CD14-positive monocyte (primary cell): ENCODE measurements around the gene TAF15. TPM values are rescaled to one million over a fixed set of nuclear protein-coding genes. Genes with fewer than 3 reads are reported as not detected.

Source experiments
- DNase-seq, 3 donors: peaks; one replicate each; pipeline ENCODE4 v3.0.0-alpha.2; 2011 to 2022
- H2AFZ ChIP-seq: 2 replicates; pipeline ENCODE4 v1.6.0; 2012; ENCODE audit warnings: mild to moderate bottlenecking, low read depth, low read length, inconsistent platforms; ENCODE audit not compliant: insufficient read depth, poor library complexity, severe bottlenecking
- H3K27ac ChIP-seq, 2 donors: 1 replicate in 1 of 2; 2 replicates in 1 of 2; pipeline ENCODE4 v1.5.1; 2012 to 2013; ENCODE audit warnings: low read length in 2 of 2, control low read depth in 1 of 2, inconsistent platforms in 1 of 2, low read depth in 1 of 2, mild to moderate bottlenecking in 1 of 2
- H3K27me3 ChIP-seq, 2 donors: one replicate each; pipeline versions ENCODE4 v1.6.0 to v1.6.1; 2011 to 2013; ENCODE audit warnings: low read length in 2 of 2; ENCODE audit not compliant: control insufficient read depth in 2 of 2, insufficient read depth in 2 of 2
- H3K36me3 ChIP-seq, 2 donors: replicated peaks in 1 of 2; 1 replicate in 1 of 2; 2 replicates in 1 of 2; pipeline versions ENCODE4 v1.5.1 to v1.6.1; 2012 to 2013; ENCODE audit warnings: low read length in 2 of 2, control low read depth in 1 of 2, inconsistent platforms in 1 of 2, mild to moderate bottlenecking in 1 of 2; ENCODE audit not compliant: insufficient read depth in 2 of 2, control insufficient read depth in 1 of 2
- H3K4me1 ChIP-seq, 2 donors: 1 replicate in 1 of 2; 2 replicates in 1 of 2; pipeline versions ENCODE4 v1.5.1 to v1.6.1; 2012 to 2013; ENCODE audit warnings: low read length in 2 of 2, control low read depth in 1 of 2, inconsistent platforms in 1 of 2, mild to moderate bottlenecking in 1 of 2, moderate library complexity in 1 of 2; ENCODE audit not compliant: insufficient read depth in 2 of 2, control insufficient read depth in 1 of 2
- H3K4me2 ChIP-seq: replicated peaks from 2 replicates; pipeline ENCODE3; 2012; ENCODE audit warnings: low read length, moderate library complexity, mild to moderate bottlenecking; ENCODE audit not compliant: poor library complexity, severe bottlenecking; ENCODE audit errors: extremely low read depth
- H3K4me3 ChIP-seq, 3 experiments: fragments of 200-600 bp in 1 of 3; sonication (generic) in 1 of 3; replicated peaks in 1 of 3; 1 replicate in 2 of 3; 2 replicates in 1 of 3; pipeline ENCODE4 v1.5.1; 2011 to 2013; ENCODE audit warnings: low read length in 3 of 3, mild to moderate bottlenecking in 3 of 3, control low read depth in 2 of 3, low read depth in 2 of 3, inconsistent platforms in 1 of 3, moderate library complexity in 1 of 3
- H3K79me2 ChIP-seq: 2 replicates; pipeline ENCODE4 v1.6.0; 2012; ENCODE audit warnings: mild to moderate bottlenecking, control low read depth, inconsistent platforms, low read length, moderate library complexity; ENCODE audit not compliant: insufficient read depth
- H3K9ac ChIP-seq: 2 replicates; pipeline ENCODE4 v1.6.0; 2017; ENCODE audit warnings: low read length, mild to moderate bottlenecking; ENCODE audit not compliant: insufficient read depth, poor library complexity, severe bottlenecking
- H3K9me3 ChIP-seq, 2 donors: replicated peaks in 1 of 2; 1 replicate in 1 of 2; 2 replicates in 1 of 2; pipeline versions ENCODE4 v1.5.1 to v1.6.1; 2012 to 2013; ENCODE audit warnings: low read length in 2 of 2, control low read depth in 1 of 2; ENCODE audit not compliant: control insufficient read depth in 1 of 2, insufficient read depth in 1 of 2
- H4K20me1 ChIP-seq: 2 replicates; pipeline ENCODE4 v1.6.0; 2012; ENCODE audit warnings: mild to moderate bottlenecking, low read length, control low read depth, moderate library complexity; ENCODE audit not compliant: insufficient read depth
- H3K27ac Mint-ChIP-seq, 7 donors: one replicate each; pipeline ENCODE4 v1.8.0; 2020; ENCODE audit warnings: mild to moderate bottlenecking in 7 of 7, mixed read lengths in 7 of 7, moderate library complexity in 6 of 7, inconsistent platforms in 2 of 7
- H3K27me3 Mint-ChIP-seq, 3 donors: one replicate each; pipeline ENCODE4 v1.8.0; 2021 to 2022; ENCODE audit warnings: low read depth in 3 of 3, mild to moderate bottlenecking in 3 of 3, mixed read lengths in 3 of 3, moderate library complexity in 3 of 3, inconsistent platforms in 1 of 3
- H3K36me3 Mint-ChIP-seq, 2 donors: one replicate each; pipeline ENCODE4 v1.8.0; 2020; ENCODE audit warnings: mixed read lengths in 2 of 2, inconsistent platforms in 1 of 2, mild to moderate bottlenecking in 1 of 2
- H3K4me1 Mint-ChIP-seq: one replicate; pipeline ENCODE4 v1.8.0; 2020; ENCODE audit warnings: mild to moderate bottlenecking, mixed read lengths
- H3K4me3 Mint-ChIP-seq, 2 donors: one replicate each; pipeline ENCODE4 v1.8.0; 2020; ENCODE audit warnings: mild to moderate bottlenecking in 2 of 2, mixed read lengths in 2 of 2, moderate library complexity in 1 of 2
- H3K9me3 Mint-ChIP-seq, 7 donors: one replicate each; pipeline ENCODE4 v1.8.0; 2020 to 2022; ENCODE audit warnings: mixed read lengths in 7 of 7, mild to moderate bottlenecking in 6 of 7, moderate library complexity in 6 of 7, inconsistent platforms in 2 of 7
- CTCF ChIP-seq: fragments of 200-600 bp; IDR thresholded peaks from one replicate; pipeline ENCODE4 v1.8.0; 2022; ENCODE audit warnings: antibody characterized with exemption, mild to moderate bottlenecking
- WGBS: methylation state at CpG from one replicate; pipeline ENCODE4 v1.1.5; 2013; ENCODE audit warnings: missing lambda C conversion rate; ENCODE audit not compliant: insufficient coverage; 5-methylcytosine and 5-hydroxymethylcytosine counted together
- intact Hi-C, 2 donors: fragments of 100-400 bp; cut with micrococcal nuclease; formaldehyde crosslinking; loops; one replicate each; pipeline versions ENCODE4 v1.15.0 to v1.15.1; 2023
- polyA plus RNA-seq, 3 donors: library from polyadenylated mRNA; depleted of rRNA in 1 of 3; unstranded in 2 of 3; stranded (reverse) in 1 of 3; fragments of 300-500 nt in 2 of 3; fragments of >200 nt in 1 of 3; fragmentation: Illumina TruSeq in 2 of 3; gene quantifications; 1 replicate in 2 of 3; 2 replicates in 1 of 3; pipeline ENCODE4 v1.2.3, GENCODE V29; 2012 to 2021

Gene TAF15
- polyA plus RNA-seq, 3 donors: 6.0 to 50.6 (median 16.3) TPM

GRCh38 chr17:35868737-35869136, 59.5 kb downstream of the TAF15 start, which contains the start of gene HEATR9:
HEATR9 (minus strand) TSS chr17:35868891; CDS start chr17:35868742, 149 bp downstream.
- Histone ChIP-seq H3K27ac (no peak within 1 kb of the TSS), H3K36me3 (no peaks in the 10 kb centered on the region), H3K9ac (no peak within 1 kb of the TSS), H3K9me3 (no peaks in the 10 kb centered on the region), H4K20me1 (no peaks in the 10 kb centered on the region), H3K27me3 (no peaks in the 10 kb centered on the region), H3K79me2 (no peaks in the 10 kb centered on the region), H3K4me2 (no peak within 1 kb of the TSS), H3K4me1 (peaks cover 9 to 25% of the 10 kb centered on the region in 2 donors), H3K4me3 (no peak within 1 kb of the TSS), H2AFZ (no peak within 1 kb of the TSS)
- Mint-ChIP-seq H3K27me3 (peaks cover 0 to 2% (median 0%) of the 10 kb centered on the region in 3 donors), H3K36me3 (peaks cover 0 to 2% of the 10 kb centered on the region in 2 donors), H3K4me3 (no peak within 1 kb of the TSS), H3K27ac (peak within 1 kb of the TSS in 1 of 7 donors; percentile 76), H3K9me3 (no peaks in the 10 kb centered on the region), H3K4me1 (peaks cover 22% of the 10 kb centered on the region)
- WGBS: 93% methylated on average over 3 of the region's 3 CpGs
- intact Hi-C loops: no loop called here
- no peak for DNase-seq
- TF ChIP-seq CTCF: no peak

GRCh38 chr17:35870906-35871819, 61.9 kb downstream of the TAF15 start:
- no peaks in the 10 kb centered on the region for H4K20me1 ChIP-seq
- Mint-ChIP-seq H3K4me1 (peaks cover 23% of the 10 kb centered on the region), H3K9me3 (no peaks in the 10 kb centered on the region), H3K4me3 (peak overlapping the region in 1 of 2 donors; percentile 75), H3K27me3 (no peaks in the 10 kb centered on the region), H3K27ac (peak overlapping the region in 1 of 7 donors; percentile 15), H3K36me3 (peaks cover 0 to 2% of the 10 kb centered on the region in 2 donors)
- H3K4me1 ChIP-seq: peaks cover 9 to 26% of the 10 kb centered on the region in 2 donors
- H3K79me2 ChIP-seq: no peaks in the 10 kb centered on the region
- WGBS: 40% methylated on average over 4 of the region's 8 CpGs
- no peaks in the 10 kb centered on the region for H3K27me3 ChIP-seq
- H3K4me2 ChIP-seq: peak overlapping the region; percentile 42
- peak overlapping the region; percentile 59 for H2AFZ ChIP-seq
- intact Hi-C loops: no loop called here
- no peak overlapping the region for H3K4me3 ChIP-seq
- no peak overlapping the region for H3K9ac ChIP-seq
- DNase-seq: peak; percentile 35 to 50 (median 40)
- peak; percentile 26 for TF ChIP-seq CTCF
- no peak overlapping the region for H3K27ac ChIP-seq
- no peaks in the 10 kb centered on the region for H3K36me3 ChIP-seq
- no peaks in the 10 kb centered on the region for H3K9me3 ChIP-seq
